ENCODE results near the gene ZNF611.

DNA sequence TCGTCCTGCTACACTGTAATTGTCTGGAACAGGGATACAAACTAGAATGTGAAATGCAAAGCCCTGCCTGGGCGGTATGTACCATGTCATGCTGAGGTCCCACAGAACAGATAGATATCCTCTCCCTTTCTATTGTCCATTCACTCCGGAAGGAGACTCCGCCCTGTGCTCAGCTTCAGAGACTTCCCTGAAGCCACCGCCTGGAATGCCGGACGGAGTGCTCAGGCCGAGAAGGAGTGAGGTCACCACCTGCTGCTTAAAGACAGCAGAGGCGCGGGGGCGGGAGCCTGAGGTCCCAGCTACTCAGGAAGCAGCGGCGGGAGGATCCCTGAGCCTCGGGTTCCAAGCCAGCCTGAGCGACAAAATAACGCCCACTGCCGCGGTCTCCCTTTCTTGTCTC is 890 bp upstream of the ZNF611 start:
- TF ChIP-seq, protein P1, sequence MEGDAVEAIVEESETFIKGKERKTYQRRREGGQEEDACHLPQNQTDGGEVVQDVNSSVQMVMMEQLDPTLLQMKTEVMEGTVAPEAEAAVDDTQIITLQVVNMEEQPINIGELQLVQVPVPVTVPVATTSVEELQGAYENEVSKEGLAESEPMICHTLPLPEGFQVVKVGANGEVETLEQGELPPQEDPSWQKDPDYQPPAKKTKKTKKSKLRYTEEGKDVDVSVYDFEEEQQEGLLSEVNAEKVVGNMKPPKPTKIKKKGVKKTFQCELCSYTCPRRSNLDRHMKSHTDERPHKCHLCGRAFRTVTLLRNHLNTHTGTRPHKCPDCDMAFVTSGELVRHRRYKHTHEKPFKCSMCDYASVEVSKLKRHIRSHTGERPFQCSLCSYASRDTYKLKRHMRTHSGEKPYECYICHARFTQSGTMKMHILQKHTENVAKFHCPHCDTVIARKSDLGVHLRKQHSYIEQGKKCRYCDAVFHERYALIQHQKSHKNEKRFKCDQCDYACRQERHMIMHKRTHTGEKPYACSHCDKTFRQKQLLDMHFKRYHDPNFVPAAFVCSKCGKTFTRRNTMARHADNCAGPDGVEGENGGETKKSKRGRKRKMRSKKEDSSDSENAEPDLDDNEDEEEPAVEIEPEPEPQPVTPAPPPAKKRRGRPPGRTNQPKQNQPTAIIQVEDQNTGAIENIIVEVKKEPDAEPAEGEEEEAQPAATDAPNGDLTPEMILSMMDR (IDR thresholded peaks at IDR 0.05; ENCODE audit: insufficient read depth, low read depth, low read length), result no peak
- no peak for TF ChIP-seq EZH2 (IDR thresholded peaks at IDR 0.05; ENCODE audit: insufficient read depth, low read length)
